Adipocyte (in vitro differentiated cells): ENCODE data around the gene PCDH1.

Experiments
- DNase-seq: peaks from one replicate; pipeline ENCODE4 v3.0.0-alpha.2; 2015; ENCODE audit warnings: low read depth
- H3K27me3 ChIP-seq: replicated peaks from 2 replicates; pipeline ENCODE4 v1.7.0; 2013; ENCODE audit warnings: mild to moderate bottlenecking, low read length, moderate library complexity; ENCODE audit not compliant: control insufficient read depth, insufficient read depth
- H3K36me3 ChIP-seq: 2 replicates; pipeline ENCODE4 v1.7.0; 2013; ENCODE audit warnings: low read length, mild to moderate bottlenecking, moderate library complexity; ENCODE audit not compliant: control insufficient read depth, insufficient read depth, severe bottlenecking
- H3K4me1 ChIP-seq: 2 replicates; pipeline ENCODE4 v1.7.0; 2013; ENCODE audit warnings: mild to moderate bottlenecking, low read length, moderate library complexity; ENCODE audit not compliant: control insufficient read depth, insufficient read depth
- H3K4me3 ChIP-seq: 2 replicates; pipeline ENCODE4 v1.7.0; 2013; ENCODE audit warnings: mild to moderate bottlenecking, low read length, moderate library complexity
- H3K9ac ChIP-seq: 2 replicates; pipeline ENCODE4 v1.7.0; 2013; ENCODE audit warnings: mild to moderate bottlenecking, low read length, moderate library complexity
- H3K9me3 ChIP-seq: 2 replicates; pipeline ENCODE4 v1.7.0; 2013; ENCODE audit warnings: mild to moderate bottlenecking, low read length, moderate library complexity; ENCODE audit not compliant: control insufficient read depth

Gene PCDH1

DNA sequence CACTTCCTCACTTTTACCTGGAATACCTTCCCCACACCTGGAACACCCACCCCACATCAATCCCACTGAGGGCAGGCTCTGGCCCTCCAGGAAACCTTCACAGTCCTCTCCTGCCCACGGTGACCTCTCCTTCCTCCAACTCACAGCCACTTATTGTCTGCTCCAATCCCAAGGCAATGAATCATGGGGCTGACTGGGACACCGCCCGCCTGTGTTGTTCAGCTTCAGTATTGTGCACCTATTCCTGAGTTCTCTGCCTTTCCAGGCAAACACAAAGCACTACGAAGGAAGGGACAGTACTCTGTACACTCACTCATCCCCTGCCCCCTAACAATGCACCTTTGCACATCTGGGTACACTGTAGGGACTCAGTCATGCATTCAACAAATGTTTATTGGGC is 7.3 kb downstream of the PCDH1 start:
- no peak for DNase-seq
- peaks cover 54% of the 10 kb centered on the region for H3K27me3 ChIP-seq

GRCh38 chr5:141870228-141870627 is 8.0 kb downstream of the PCDH1 start:
- Histone ChIP-seq H3K27me3 (peaks cover 53% of the 10 kb centered on the region), H3K4me1 (peaks cover 6% of the 10 kb centered on the region), H3K4me3 (no peak overlapping the region), H3K36me3 (no peaks in the 10 kb centered on the region), H3K9ac (no peak overlapping the region), H3K9me3 (no peaks in the 10 kb centered on the region)
- DNase-seq, result no peak

More for the DNA sequence above, 7.3 kb downstream of the PCDH1 start:
- no peak overlapping the region for H3K4me3 ChIP-seq
- H3K9ac ChIP-seq, result no peak overlapping the region
- no peaks in the 10 kb centered on the region for H3K36me3 ChIP-seq
- peaks cover 6% of the 10 kb centered on the region for H3K4me1 ChIP-seq
- H3K9me3 ChIP-seq, result no peaks in the 10 kb centered on the region

GRCh38 chr5:141869514-141869913 is 8.7 kb downstream of the PCDH1 start:
- H3K4me3 ChIP-seq, result no peak overlapping the region
- H3K4me1 ChIP-seq, result peaks cover 3% of the 10 kb centered on the region
- H3K27me3 ChIP-seq, result peaks cover 46% of the 10 kb centered on the region

GRCh38 chr5:141869040-141869439 is 9.2 kb downstream of the PCDH1 start:
- Histone ChIP-seq H3K9me3 (no peaks in the 10 kb centered on the region), H3K4me1 (no peaks in the 10 kb centered on the region), H3K27me3 (peaks cover 41% of the 10 kb centered on the region), H3K4me3 (no peak overlapping the region), H3K36me3 (no peaks in the 10 kb centered on the region), H3K9ac (no peak overlapping the region)
- DNase-seq, result no peak

More at GRCh38 chr5:141869514-141869913, 8.7 kb downstream of the PCDH1 start:
- no peaks in the 10 kb centered on the region for H3K9me3 ChIP-seq
- H3K36me3 ChIP-seq, result no peaks in the 10 kb centered on the region
- no peak for DNase-seq
- no peak overlapping the region for H3K9ac ChIP-seq

- no peaks in the 10 kb centered on the region for H3K4me1 ChIP-seq
- no peak overlapping the region for H3K4me3 ChIP-seq
- no peaks in the 10 kb centered on the region for H3K36me3 ChIP-seq
- DNase-seq, result no peak
- H3K27me3 ChIP-seq, result peaks cover 36% of the 10 kb centered on the region
- H3K9me3 ChIP-seq, result no peaks in the 10 kb centered on the region
- no peak overlapping the region for H3K9ac ChIP-seq
Measured at GRCh38 chr5:141868541-141868940, 9.7 kb downstream of the PCDH1 start.

DNA sequence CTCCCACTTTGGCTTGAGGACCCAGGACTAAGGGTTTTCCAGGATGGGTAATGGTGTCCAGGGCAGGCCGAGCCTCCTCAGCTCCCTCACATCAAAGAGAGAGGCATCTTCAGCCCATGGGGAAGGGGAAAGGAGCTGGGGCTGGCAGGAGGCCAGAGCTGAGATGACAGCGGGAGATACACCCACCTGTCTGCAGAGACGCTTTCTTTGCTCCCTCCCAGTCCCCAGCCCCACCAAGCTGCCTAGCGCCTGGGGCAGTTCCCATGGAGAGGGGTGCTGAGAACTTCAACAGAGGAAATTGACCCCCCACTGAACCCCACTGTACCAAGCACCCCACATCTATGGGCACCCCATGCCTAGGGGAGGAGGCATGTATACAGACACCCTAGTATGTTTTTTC is 10.6 kb downstream of the PCDH1 start:
- H3K36me3 ChIP-seq, result no peaks in the 10 kb centered on the region
- no peak for DNase-seq

GRCh38 chr5:141867139-141867538 is 11.1 kb downstream of the PCDH1 start:
- Histone ChIP-seq H3K36me3 (no peaks in the 10 kb centered on the region), H3K9ac (no peak overlapping the region), H3K4me3 (no peak overlapping the region), H3K4me1 (no peaks in the 10 kb centered on the region), H3K9me3 (no peaks in the 10 kb centered on the region), H3K27me3 (peaks cover 35% of the 10 kb centered on the region)
- DNase-seq, result no peak

More for the DNA sequence above, 10.6 kb downstream of the PCDH1 start:
- no peak overlapping the region for H3K9ac ChIP-seq
- no peaks in the 10 kb centered on the region for H3K9me3 ChIP-seq
- H3K4me1 ChIP-seq, result no peaks in the 10 kb centered on the region
- peaks cover 35% of the 10 kb centered on the region for H3K27me3 ChIP-seq
- H3K4me3 ChIP-seq, result no peak overlapping the region

- peaks cover 34% of the 10 kb centered on the region for H3K27me3 ChIP-seq
- no peaks in the 10 kb centered on the region for H3K9me3 ChIP-seq
- H3K9ac ChIP-seq, result no peak overlapping the region
- no peak overlapping the region for H3K4me3 ChIP-seq
- no peak for DNase-seq
- H3K36me3 ChIP-seq, result no peaks in the 10 kb centered on the region
- no peaks in the 10 kb centered on the region for H3K4me1 ChIP-seq
Measured at GRCh38 chr5:141866096-141866495, 12.1 kb downstream of the PCDH1 start.

- H3K4me3 ChIP-seq, result no peak overlapping the region
- H3K9ac ChIP-seq, result no peak overlapping the region
- H3K4me1 ChIP-seq, result no peaks in the 10 kb centered on the region
- no peak for DNase-seq
- peaks cover 39% of the 10 kb centered on the region for H3K27me3 ChIP-seq
- H3K9me3 ChIP-seq, result no peaks in the 10 kb centered on the region
- no peaks in the 10 kb centered on the region for H3K36me3 ChIP-seq
Measured at GRCh38 chr5:141865406-141865805, 12.8 kb downstream of the PCDH1 start.

DNA sequence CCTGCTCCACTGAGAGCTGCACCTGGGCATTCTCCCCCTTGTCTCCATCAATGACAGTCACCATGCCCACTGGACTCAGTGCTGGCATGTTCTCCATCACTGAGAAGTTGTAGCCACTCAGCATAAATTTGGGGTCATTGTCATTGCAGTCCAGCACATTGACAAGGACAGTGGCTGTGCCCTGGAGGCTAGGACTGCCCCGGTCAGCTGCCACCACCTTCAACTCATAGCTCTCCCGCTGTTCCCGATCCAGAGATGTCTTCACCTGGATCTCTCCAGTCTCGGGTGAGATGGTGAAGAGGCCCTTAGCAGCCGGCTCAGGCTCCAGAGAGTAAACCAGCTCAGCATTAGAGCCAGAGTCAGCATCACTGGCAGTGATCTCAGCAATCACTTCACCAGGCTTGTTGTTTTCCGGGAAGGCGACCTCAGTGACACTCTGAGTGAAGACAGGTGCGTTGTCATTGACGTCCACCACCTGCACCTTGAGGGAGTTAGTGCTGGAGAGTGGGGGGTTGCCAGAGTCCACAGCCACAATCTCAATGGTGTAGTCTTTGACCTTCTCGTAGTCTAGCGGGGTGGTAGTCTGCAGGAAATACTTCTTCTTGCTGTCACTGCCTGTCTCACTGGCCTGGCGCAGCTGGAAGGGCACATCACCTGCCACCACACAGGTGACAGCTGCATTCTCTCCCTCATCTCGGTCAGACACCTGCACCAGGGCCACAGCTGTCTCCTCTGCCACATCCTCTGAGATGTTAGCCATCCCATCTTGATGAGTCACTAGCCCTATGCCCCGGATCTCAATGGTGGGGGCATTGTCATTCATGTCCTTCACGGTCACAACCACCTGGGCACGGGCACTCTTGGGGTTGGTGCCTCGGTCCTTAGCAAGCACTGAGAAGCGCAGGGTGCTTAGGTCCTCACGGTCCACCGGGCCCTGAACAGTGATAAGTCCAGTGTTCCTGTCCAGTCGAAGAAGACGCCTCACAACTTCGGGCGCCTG is 13.5 kb downstream of the PCDH1 start:
- Histone ChIP-seq H3K4me3 (no peak overlapping the region), H3K9ac (no peak overlapping the region), H3K27me3 (peaks cover 44% of the 10 kb centered on the region), H3K36me3 (no peaks in the 10 kb centered on the region), H3K4me1 (no peaks in the 10 kb centered on the region), H3K9me3 (no peaks in the 10 kb centered on the region)
- DNase-seq, result no peak

DNA sequence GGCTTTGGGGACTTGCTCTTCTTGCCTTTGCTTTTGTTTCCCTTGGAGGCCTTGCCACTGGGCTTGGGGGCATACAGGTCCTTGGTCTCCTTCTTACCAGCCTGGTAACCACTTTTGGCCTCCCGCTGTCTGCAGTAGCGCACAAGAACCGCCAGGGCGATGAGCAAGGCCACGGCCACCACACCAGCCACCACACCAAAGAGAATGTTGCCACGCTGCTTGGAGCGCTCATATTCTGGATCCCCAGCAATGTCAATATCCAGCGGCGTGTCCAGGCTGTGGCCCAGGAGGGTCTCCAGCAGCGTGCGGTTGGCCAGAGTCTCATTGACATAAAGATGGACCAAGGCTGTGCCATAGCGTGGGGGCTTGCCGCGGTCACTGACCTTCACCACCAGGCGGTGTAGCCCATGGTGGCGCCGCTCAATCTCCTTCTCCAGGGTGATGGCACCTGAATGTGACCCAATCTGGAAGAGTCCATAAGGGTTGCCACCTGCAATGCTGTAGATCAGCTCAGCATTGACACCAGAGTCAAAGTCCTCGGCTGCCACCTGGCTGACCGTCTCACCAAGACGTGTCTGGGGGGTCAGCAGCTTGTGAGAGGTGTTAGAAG is 14.5 kb downstream of the PCDH1 start:
- H3K27me3 ChIP-seq, result peaks cover 43% of the 10 kb centered on the region
- no peaks in the 10 kb centered on the region for H3K9me3 ChIP-seq
- no peaks in the 10 kb centered on the region for H3K4me1 ChIP-seq
- H3K9ac ChIP-seq, result no peak overlapping the region
- H3K36me3 ChIP-seq, result no peaks in the 10 kb centered on the region
- no peak for DNase-seq
- no peak overlapping the region for H3K4me3 ChIP-seq
